Activated naive CD4-positive, alpha-beta T cell treated with anti-CD3 and anti-CD28 coated beads for 36 hours (primary cell): ENCODE results near the gene SHC2. TPM values are rescaled to one million over a fixed set of nuclear protein-coding genes. Genes with fewer than 3 reads are reported as not detected.
"Not testable (repeated sequence)": the region's sequence is repeated elsewhere in the genome, so short reads cannot be mapped to it uniquely, and the experiment has no call there.

ENCODE experiments used
- CTCF ChIA-PET: fragments of 350-600 bp; sonication (Branson Sonifier 250); formaldehyde crosslinking; loops from one replicate; lab custom pipeline; 2021; ENCODE audit warnings: antibody characterized with exemption; lab: Charles Lee
- DNase-seq: peaks from one replicate; pipeline ENCODE4 v3.0.0-alpha.2; 2020
- H3K27ac Mint-ChIP-seq: one replicate; pipeline ENCODE4 v1.8.0; 2021; ENCODE audit warnings: mild to moderate bottlenecking, mixed read lengths
- H3K27me3 Mint-ChIP-seq: one replicate; pipeline ENCODE4 v1.8.0; 2021; ENCODE audit warnings: low read depth, mixed read lengths
- H3K36me3 Mint-ChIP-seq: one replicate; pipeline ENCODE4 v1.8.0; 2021; ENCODE audit warnings: low read depth, mixed read lengths
- H3K4me1 Mint-ChIP-seq: one replicate; pipeline ENCODE4 v1.8.0; 2021; ENCODE audit warnings: low read depth, mixed read lengths
- H3K4me3 Mint-ChIP-seq: one replicate; pipeline ENCODE4 v1.8.0; 2021; ENCODE audit warnings: mild to moderate bottlenecking, moderate library complexity, mixed read lengths
- H3K9me3 Mint-ChIP-seq: one replicate; pipeline ENCODE4 v1.8.0; 2021; ENCODE audit warnings: mixed read lengths
- intact Hi-C: fragments of 100-400 bp; cut with micrococcal nuclease; formaldehyde crosslinking; loops from one replicate; pipeline ENCODE4 v1.15.1; 2023
- total RNA-seq, 2 experiments: library from RNA; stranded (reverse); gene quantifications; one replicate each; pipeline ENCODE4 v1.2.3, GENCODE V29; 2021

The SHC2 gene
- total RNA-seq, 2 experiments from 2014 or later, result not detected

- Mint-ChIP-seq H3K4me3 (no peak overlapping the region), H3K9me3 (no peaks in the 10 kb centered on the region)
- CTCF ChIA-PET, result interaction anchor here (1.3 kb wide), 1 partner anchor 90 kb away, joined by 4 read pairs; no protein-coding TSS in a partner anchor
Measured at GRCh38 chr19:419721-420515, 40.9 kb downstream of the SHC2 start.

DNA sequence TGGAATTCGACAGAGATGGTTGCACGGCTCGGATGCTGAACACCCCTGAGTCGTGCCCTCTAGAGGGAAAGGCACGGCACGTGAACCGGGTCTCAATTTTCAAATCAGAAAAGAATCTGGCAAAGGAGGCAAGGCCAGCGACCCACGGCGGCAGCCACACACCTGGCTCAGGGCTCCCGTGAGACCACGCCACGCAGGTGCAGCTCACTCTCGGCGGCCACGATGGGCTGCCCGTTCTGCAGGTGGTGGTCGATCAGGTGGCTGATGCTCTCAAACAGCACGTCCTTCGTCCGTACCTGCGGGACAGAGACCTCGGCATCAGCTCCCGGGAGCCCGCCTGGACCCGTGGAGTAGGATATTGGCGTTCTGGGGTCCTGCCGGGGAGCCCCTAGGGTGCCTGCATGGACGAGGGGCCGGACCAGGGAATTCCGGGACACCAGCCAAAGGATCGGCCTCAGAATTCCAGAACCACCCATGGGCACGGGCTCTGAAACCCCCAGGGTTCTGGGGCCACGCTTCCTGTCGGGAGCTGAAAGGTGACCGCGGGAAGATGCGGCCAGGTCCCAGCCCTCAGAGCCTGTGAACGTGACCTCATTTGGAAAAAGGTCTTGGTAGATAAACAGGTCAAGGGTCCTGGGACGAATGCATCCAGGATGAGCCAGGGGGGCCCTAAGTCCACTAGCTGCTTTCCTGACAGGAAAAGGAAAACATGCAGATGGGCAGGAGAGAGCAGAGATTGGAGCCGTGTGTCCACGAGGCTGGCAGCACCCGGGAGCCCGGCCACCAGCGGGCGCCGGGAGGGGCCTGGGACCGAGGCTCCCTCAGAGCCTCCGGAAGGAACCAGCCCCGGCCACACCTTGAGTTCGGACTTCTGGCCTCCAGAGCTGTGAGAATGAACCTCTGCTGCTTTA lies 41.8 kb downstream of the SHC2 start:
- Mint-ChIP-seq H3K27ac (no peak overlapping the region), H3K4me1 (no peaks in the 10 kb centered on the region), H3K27me3 (no peaks in the 10 kb centered on the region), H3K9me3 (no peaks in the 10 kb centered on the region), H3K36me3 (no peaks in the 10 kb centered on the region), H3K4me3 (no peak overlapping the region)
- CTCF ChIA-PET, result interaction anchor here (1.3 kb wide), 1 partner anchor 91 kb away, joined by 4 read pairs; no protein-coding TSS in a partner anchor
- intact Hi-C loops, result no loop called here
- DNase-seq, result no peak

More at GRCh38 chr19:419721-420515, 40.9 kb downstream of the SHC2 start:
- Mint-ChIP-seq H3K27me3 (no peaks in the 10 kb centered on the region), H3K36me3 (no peaks in the 10 kb centered on the region), H3K4me1 (no peaks in the 10 kb centered on the region), H3K27ac (no peak overlapping the region)
- DNase-seq, result no peak
- intact Hi-C loops, result no loop called here

DNA sequence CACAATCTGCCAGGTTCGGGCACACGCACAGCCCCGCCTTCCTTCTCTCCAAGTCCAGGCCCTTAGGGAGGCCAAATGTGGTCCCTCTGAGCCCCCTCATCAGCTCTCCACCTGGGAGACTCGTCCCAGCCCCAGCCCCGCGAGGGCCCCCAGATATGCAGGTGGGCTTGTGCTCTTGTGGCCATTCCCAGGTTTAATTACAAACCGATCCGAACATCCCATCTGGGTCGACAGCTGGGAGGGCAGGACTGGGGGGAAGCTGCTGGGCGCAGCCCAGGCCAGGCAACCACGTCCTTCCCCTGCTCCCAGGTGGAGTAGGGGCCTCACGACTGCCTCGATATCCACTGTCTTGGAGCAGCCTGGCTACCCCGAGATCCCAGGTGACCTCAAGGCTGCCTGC lies 44.4 kb downstream of the SHC2 start:
- intact Hi-C loops, result no loop called here
- Mint-ChIP-seq H3K9me3 (no peaks in the 10 kb centered on the region), H3K4me1 (no peaks in the 10 kb centered on the region), H3K36me3 (no peaks in the 10 kb centered on the region), H3K27ac (no peak overlapping the region), H3K4me3 (no peak overlapping the region), H3K27me3 (no peaks in the 10 kb centered on the region)
- DNase-seq, result no peak
- CTCF ChIA-PET, result no interaction called here

DNA sequence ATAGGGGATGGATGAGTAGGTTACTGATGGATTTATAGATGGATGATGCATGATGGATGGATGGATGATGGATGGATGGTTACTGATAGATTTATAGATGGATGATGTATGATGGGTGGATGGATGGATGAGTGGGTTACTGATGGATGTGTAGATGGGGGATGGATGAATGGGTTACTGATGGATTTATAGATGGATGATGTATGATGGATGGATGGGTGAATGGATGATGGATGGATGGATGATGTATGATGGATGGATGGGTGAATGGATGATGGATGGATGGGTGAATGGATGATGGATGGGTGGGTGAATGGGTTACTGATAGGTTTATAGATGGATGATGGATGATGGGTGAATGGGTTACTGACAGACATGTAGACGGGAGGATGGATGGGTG lies 45.5 kb downstream of the SHC2 start:
- Mint-ChIP-seq H3K27me3 (no peaks in the 10 kb centered on the region), H3K27ac (no peak overlapping the region), H3K36me3 (no peaks in the 10 kb centered on the region), H3K4me3 (no peak overlapping the region), H3K9me3 (no peaks in the 10 kb centered on the region), H3K4me1 (no peaks in the 10 kb centered on the region)
- CTCF ChIA-PET, result no interaction called here
- intact Hi-C loops, result no loop called here
- DNase-seq, result no peak

DNA sequence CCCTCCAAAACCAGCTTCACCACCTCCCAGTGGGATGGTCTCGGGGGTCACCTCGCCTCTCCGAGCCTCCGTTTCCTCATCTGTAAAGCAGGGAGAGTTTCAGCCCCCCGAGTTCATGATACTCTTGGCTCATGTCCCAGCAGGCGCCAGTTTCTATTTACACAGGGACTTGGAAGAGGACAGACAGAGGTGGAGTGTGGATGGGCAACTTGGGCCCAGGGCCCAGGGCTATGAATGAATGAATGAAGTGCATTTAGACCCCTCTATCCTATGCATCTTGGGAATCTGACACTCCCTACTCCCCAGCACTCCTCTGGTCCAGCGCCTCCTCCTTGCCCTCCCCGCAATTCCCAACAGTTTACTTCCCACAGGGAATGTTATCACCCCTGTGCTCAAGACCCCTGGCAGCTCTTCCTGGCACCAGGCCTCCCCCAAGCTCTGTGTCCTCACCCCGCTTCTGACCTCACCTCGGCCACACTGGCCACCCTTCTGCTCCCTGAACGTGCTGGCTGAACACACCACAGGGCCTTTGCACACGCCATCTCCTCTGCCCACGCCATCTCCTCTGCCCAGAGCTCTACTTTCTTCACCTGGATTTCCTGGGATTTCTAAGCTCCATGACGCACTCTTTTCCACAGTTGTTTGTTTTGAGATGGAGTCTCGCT lies 46.9 kb downstream of the SHC2 start:
- no peaks in the 10 kb centered on the region for H3K36me3 Mint-ChIP-seq
- no peak overlapping the region for H3K27ac Mint-ChIP-seq
- no peaks in the 10 kb centered on the region for H3K9me3 Mint-ChIP-seq
- H3K4me3 Mint-ChIP-seq, result no peak overlapping the region
- DNase-seq, result no peak
- intact Hi-C loops, result no loop called here
- H3K4me1 Mint-ChIP-seq, result peaks cover 6% of the 10 kb centered on the region
- CTCF ChIA-PET, result no interaction called here
- H3K27me3 Mint-ChIP-seq, result peaks cover 7% of the 10 kb centered on the region

GRCh38 chr19:412356-413355 lies 48.2 kb downstream of the SHC2 start:
- H3K27ac Mint-ChIP-seq, result no peak overlapping the region
- H3K27me3 Mint-ChIP-seq, result peaks cover 7% of the 10 kb centered on the region
- peaks cover 6% of the 10 kb centered on the region for H3K4me1 Mint-ChIP-seq
- no peak for DNase-seq
- intact Hi-C loops, result no loop called here
- no peaks in the 10 kb centered on the region for H3K9me3 Mint-ChIP-seq
- CTCF ChIA-PET, result no interaction called here
- no peak overlapping the region for H3K4me3 Mint-ChIP-seq
- H3K36me3 Mint-ChIP-seq, result no peaks in the 10 kb centered on the region

DNA sequence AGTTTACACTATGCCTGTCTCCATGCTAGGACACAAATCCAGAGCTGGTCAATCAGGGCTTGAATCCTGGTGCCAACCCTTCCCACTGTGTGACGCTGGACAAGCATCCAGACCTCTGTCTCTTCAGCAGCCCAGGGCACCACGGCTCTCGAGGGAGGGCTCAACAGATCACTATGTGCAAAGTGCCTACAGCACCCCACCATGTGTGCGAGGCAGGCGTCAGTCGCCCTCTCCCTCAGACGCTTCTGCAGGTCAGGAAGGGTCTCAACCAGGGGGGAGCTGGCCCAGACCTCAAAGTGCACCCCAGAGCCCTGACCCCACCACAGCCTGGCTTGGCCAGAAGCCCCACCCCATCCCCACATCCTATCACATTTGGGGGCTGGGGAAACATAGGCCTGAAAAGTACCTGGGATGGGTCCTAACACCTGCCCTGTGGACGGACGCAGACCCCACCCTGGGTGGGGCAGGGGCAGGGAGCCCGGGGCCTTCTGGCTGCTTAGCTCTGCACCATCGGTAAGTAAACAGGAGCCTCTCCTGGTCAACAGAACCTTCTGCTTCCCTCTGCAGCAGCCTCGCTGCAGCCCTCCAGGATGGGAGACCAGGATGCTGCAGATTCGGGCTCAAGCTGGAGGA lies 49.0 kb downstream of the SHC2 start:
- H3K4me3 Mint-ChIP-seq, result no peak overlapping the region

GRCh38 chr19:411121-411722 lies 49.6 kb downstream of the SHC2 start:
- intact Hi-C loops, H3K4me1 Mint-ChIP-seq, H3K27me3 Mint-ChIP-seq, H3K27ac Mint-ChIP-seq, H3K4me3 Mint-ChIP-seq, DNase-seq, H3K9me3 Mint-ChIP-seq, H3K36me3 Mint-ChIP-seq, CTCF ChIA-PET: not testable (repeated sequence)

More for the DNA sequence above, 49.0 kb downstream of the SHC2 start:
- Mint-ChIP-seq H3K36me3 (no peaks in the 10 kb centered on the region), H3K4me1 (peaks cover 6% of the 10 kb centered on the region), H3K27ac (no peak overlapping the region), H3K27me3 (peaks cover 7% of the 10 kb centered on the region), H3K9me3 (no peaks in the 10 kb centered on the region)
- intact Hi-C loops, result no loop called here
- CTCF ChIA-PET, result no interaction called here
- DNase-seq, result no peak

GRCh38 chr19:410243-410781 lies 50.5 kb downstream of the SHC2 start:
- Mint-ChIP-seq H3K27ac (no peak overlapping the region), H3K36me3 (no peaks in the 10 kb centered on the region)

DNA sequence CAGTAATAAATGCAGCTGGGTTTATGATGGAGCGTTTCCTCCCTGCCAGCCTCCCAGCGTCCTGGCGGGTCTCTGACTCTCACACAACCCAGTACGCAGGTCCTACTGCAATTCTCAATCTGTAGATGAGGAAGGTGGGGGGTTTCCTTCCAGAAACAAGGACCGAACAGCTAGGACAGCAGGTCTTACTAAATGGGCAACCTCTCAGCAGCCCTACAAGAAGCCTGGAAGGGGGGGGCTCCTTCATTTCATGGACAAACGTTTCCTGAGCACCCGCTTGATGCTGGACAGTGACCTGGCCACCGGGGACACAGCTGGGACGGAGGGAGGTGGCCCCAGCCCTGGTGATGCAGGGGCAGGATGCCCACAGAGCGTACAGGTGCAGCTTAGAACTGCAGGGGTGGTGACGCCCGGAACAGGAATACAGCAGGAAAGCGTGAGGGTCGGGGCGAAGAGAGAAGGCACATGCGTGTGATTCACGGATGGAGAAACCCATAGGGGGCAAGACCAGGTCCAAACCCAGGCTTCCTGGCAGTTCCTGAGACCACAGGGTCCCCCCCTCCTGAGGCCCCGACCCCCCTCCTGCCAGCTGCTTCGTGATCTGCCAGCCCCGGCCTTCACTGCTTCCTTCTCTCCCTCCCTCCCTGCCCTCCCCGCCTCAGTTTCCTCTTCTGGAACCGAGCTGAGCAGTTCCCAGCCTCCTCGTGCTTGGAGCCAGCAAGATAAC lies 51.2 kb downstream of the SHC2 start:
- DNase-seq, result no peak
- intact Hi-C loops, result no loop called here
- H3K27ac Mint-ChIP-seq, result no peak overlapping the region

More at GRCh38 chr19:410243-410781, 50.5 kb downstream of the SHC2 start:
- CTCF ChIA-PET, result no interaction called here
- intact Hi-C loops, result no loop called here
- H3K4me3 Mint-ChIP-seq, result no peak overlapping the region
- no peaks in the 10 kb centered on the region for H3K9me3 Mint-ChIP-seq
- peaks cover 6% of the 10 kb centered on the region for H3K4me1 Mint-ChIP-seq
- peaks cover 16% of the 10 kb centered on the region for H3K27me3 Mint-ChIP-seq
- DNase-seq, result no peak

More for the DNA sequence above, 51.2 kb downstream of the SHC2 start:
- H3K9me3 Mint-ChIP-seq, result no peaks in the 10 kb centered on the region
- CTCF ChIA-PET, result no interaction called here
- H3K27me3 Mint-ChIP-seq, result peaks cover 17% of the 10 kb centered on the region
- no peaks in the 10 kb centered on the region for H3K36me3 Mint-ChIP-seq
- H3K4me1 Mint-ChIP-seq, result peaks cover 6% of the 10 kb centered on the region
- H3K4me3 Mint-ChIP-seq, result peak overlapping the region; percentile 67
